SH-SY5Y (cell line): ENCODE results near the gene ITCH.

Source experiments
- GATA2 ChIP-seq: IDR thresholded peaks from 2 replicates; pipeline ENCODE4 v1.6.1; 2011; ENCODE audit warnings: mild to moderate bottlenecking, low read depth, low read length
- GATA3 ChIP-seq: IDR thresholded peaks from 2 replicates; pipeline ENCODE4 v1.6.1; 2011; ENCODE audit warnings: low read depth, mild to moderate bottlenecking, low read length, moderate library complexity

DNA sequence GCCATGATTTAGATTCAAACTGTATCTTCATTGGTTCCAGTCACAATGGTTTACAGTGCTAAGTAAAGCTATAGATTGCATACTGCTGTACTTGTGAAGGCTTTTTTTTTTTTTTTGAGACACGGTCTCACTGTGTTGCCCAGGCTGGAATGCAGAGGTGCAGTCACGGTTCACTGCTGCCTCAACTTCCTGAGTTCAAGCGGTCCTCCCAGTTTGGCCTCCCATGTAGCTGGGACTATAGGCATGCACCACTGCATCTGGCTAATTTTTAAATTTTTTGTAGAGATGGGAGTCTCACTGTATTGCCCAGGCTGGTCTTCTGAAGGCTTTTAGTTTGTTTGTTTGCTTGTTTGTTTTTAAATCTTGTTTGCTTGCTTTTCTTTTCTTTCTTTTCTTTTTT lies 24.9 kb downstream of the ITCH start:
- TF ChIP-seq GATA2 = no peak
- TF ChIP-seq GATA3 = no peak
